ENCODE measurements around the gene PRPF6. TPM values are rescaled to one million over a fixed set of nuclear protein-coding genes. Genes with fewer than 3 reads are reported as not detected.

PRPF6 gene
- total RNA-seq, 4 donors from 2014 or later, result 70.7 to 93.0 (median 83.9) TPM

GRCh38 chr20:64025101-64025825 lies 44.3 kb downstream of the PRPF6 start:
- DNase-seq (ENCODE audit: low spot score in 2 of 2), result no peak
- Histone ChIP-seq H3K9me3 (no peaks in the 10 kb centered on the region), H3K36me3 (peaks cover 98% of the 10 kb centered on the region), H3K4me1 (no peaks in the 10 kb centered on the region), H3K27me3 (no peaks in the 10 kb centered on the region), H3K27ac (no peak overlapping the region), H3K4me3 (no peak overlapping the region)
- no peak for TF ChIP-seq EP300 (IDR thresholded peaks at IDR 0.05)
- no peak for TF ChIP-seq CTCF (IDR thresholded peaks at IDR 0.05)
- TF ChIP-seq POLR2A (IDR thresholded peaks at IDR 0.05), result no peak
- no peak for TF ChIP-seq POLR2AphosphoS5 (IDR thresholded peaks at IDR 0.05)
- 95% methylated on average over 13 of the region's 18 CpGs for WGBS

- WGBS, result 86% methylated on average over 16 of the region's 29 CpGs
- H3K36me3 ChIP-seq, result peaks cover 100% of the 10 kb centered on the region
- DNase-seq (ENCODE audit: low spot score in 2 of 2), result no peak
Observed at GRCh38 chr20:64025826-64026412, 45.0 kb downstream of the PRPF6 start.

GRCh38 chr20:64027981-64028685 lies 47.2 kb downstream of the PRPF6 start:
- Histone ChIP-seq H3K4me1 (no peaks in the 10 kb centered on the region), H3K27me3 (no peaks in the 10 kb centered on the region), H3K4me3 (no peak overlapping the region), H3K36me3 (peaks cover 100% of the 10 kb centered on the region), H3K9me3 (no peaks in the 10 kb centered on the region), H3K27ac (no peak overlapping the region)
- no peak for DNase-seq (ENCODE audit: low spot score in 2 of 2)
- TF ChIP-seq EP300 (IDR thresholded peaks at IDR 0.05), result no peak
- TF ChIP-seq CTCF (IDR thresholded peaks at IDR 0.05), result no peak
- TF ChIP-seq POLR2AphosphoS5 (IDR thresholded peaks at IDR 0.05), result no peak
- no peak for TF ChIP-seq POLR2A (IDR thresholded peaks at IDR 0.05)
- 93% methylated on average over 14 of the region's 24 CpGs for WGBS

More at GRCh38 chr20:64025826-64026412, 45.0 kb downstream of the PRPF6 start:
- H3K9me3 ChIP-seq, result no peaks in the 10 kb centered on the region
- no peak for TF ChIP-seq EP300 (IDR thresholded peaks at IDR 0.05)
- TF ChIP-seq POLR2A (IDR thresholded peaks at IDR 0.05), result no peak
- TF ChIP-seq CTCF (IDR thresholded peaks at IDR 0.05), result no peak
- no peak for TF ChIP-seq POLR2AphosphoS5 (IDR thresholded peaks at IDR 0.05)
- no peak overlapping the region for H3K4me3 ChIP-seq
- no peak overlapping the region for H3K27ac ChIP-seq
- no peaks in the 10 kb centered on the region for H3K27me3 ChIP-seq
- no peaks in the 10 kb centered on the region for H3K4me1 ChIP-seq

DNA sequence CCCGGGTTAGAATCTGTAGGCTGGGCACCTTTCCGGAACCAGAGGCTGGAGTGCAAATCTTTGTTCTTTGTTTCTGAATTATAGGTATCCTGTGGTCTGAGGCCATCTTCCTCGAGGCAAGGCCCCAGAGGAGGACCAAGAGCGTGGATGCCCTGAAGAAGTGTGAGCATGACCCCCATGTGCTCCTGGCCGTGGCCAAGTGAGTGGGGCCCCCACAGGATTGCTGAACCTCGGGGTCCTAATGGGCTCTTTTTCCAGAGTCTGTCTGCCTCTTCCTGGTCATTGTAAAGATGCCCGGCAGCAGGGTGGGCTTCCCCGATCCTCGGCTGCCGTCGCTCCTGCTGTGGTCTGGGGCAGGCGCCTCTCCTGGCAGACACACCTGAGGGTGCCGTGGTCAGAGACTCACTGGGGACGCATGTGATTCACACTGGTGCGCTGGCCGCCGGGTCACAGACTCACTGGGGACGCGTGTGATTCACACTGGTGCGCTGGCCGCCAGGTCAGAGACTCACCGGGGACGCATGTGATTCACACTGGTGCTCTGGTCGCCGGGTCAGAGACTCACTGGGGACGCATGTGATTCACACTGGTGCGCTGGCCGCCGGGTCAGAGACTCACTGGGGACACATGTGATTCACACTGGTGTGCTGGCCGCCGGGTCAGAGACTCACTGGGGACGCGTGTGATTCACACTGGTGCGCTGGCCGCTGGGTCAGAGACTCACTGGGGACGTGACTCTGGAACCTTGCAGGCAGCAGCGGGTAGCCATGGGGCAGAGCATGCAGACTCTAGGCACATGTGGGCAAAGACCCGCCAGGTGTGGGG lies 48.6 kb downstream of the PRPF6 start:
- Histone ChIP-seq H3K4me3 (no peak overlapping the region), H3K36me3 (peaks cover 96% of the 10 kb centered on the region), H3K27ac (no peak overlapping the region), H3K4me1 (no peaks in the 10 kb centered on the region), H3K27me3 (no peaks in the 10 kb centered on the region), H3K9me3 (no peaks in the 10 kb centered on the region)
- TF ChIP-seq EP300 (IDR thresholded peaks at IDR 0.05) (no peak), POLR2AphosphoS5 (IDR thresholded peaks at IDR 0.05) (no peak), POLR2A (IDR thresholded peaks at IDR 0.05) (no peak), CTCF (IDR thresholded peaks at IDR 0.05) (no peak)
- WGBS, result 94% methylated on average over 2 of the region's 38 CpGs
- no peak for DNase-seq (ENCODE audit: low spot score in 2 of 2)

All from suprapubic skin (tissue), 4 donors.